Measurements from ENCODE around the gene FSTL4.

The FSTL4 gene

DNA sequence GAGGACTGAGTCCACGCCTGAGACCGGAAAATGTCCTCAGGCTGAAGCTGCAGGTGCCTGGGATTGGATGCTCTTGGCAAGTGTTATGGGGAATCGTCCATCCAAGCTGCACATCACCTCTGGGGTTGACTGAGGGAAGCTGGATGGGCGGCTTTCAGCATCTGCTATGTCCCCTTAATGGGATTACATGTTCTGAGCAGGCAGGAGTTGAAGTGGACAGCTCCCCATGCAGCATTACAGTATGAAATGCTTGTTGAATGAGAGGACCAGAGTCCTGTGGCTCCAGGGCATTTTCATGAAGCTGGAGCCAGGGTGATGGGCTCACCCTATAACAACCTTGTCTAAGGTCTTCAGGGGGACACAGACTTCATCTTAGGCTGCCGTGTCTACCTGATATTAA lies 289.6 kb downstream of the FSTL4 start:
- ATAC-seq = no peak
- TF ChIP-seq ZFP30 (CRISPR knock-in tag; IDR thresholded peaks at IDR 0.05) (no peak), ZNF8 (CRISPR knock-in tag; IDR thresholded peaks at IDR 0.05) (no peak), PPARA (CRISPR knock-in tag; IDR thresholded peaks at IDR 0.05; ENCODE audit: borderline replicate concordance) (no peak), TOX (CRISPR knock-in tag; IDR thresholded peaks at IDR 0.05; ENCODE audit: borderline replicate concordance) (no peak), ISL1 (CRISPR knock-in tag; IDR thresholded peaks at IDR 0.05) (no peak), OSR1 (CRISPR knock-in tag; IDR thresholded peaks at IDR 0.05) (no peak), CSDC2 (CRISPR knock-in tag; IDR thresholded peaks at IDR 0.05) (no peak), ZNF70 (CRISPR knock-in tag; IDR thresholded peaks at IDR 0.05) (no peak), ESRRG (CRISPR knock-in tag; IDR thresholded peaks at IDR 0.05) (no peak), ZC3H10 (CRISPR knock-in tag; IDR thresholded peaks at IDR 0.05) (no peak), ARNTL (CRISPR knock-in tag; IDR thresholded peaks at IDR 0.05; ENCODE audit: borderline replicate concordance, low read depth) (no peak), POU6F1 (CRISPR knock-in tag; IDR thresholded peaks at IDR 0.05; ENCODE audit: borderline replicate concordance, low read depth) (no peak), BACH2 (CRISPR knock-in tag; IDR thresholded peaks at IDR 0.05; ENCODE audit: borderline replicate concordance) (no peak), GLIS3 (CRISPR knock-in tag; IDR thresholded peaks at IDR 0.05) (no peak), ZNF565 (CRISPR knock-in tag; conservative IDR thresholded peaks at IDR 0.05; ENCODE audit: low read depth) (no peak), ZFP3 (CRISPR knock-in tag; IDR thresholded peaks at IDR 0.05) (no peak)
- TF ChIP-seq, protein P1, sequence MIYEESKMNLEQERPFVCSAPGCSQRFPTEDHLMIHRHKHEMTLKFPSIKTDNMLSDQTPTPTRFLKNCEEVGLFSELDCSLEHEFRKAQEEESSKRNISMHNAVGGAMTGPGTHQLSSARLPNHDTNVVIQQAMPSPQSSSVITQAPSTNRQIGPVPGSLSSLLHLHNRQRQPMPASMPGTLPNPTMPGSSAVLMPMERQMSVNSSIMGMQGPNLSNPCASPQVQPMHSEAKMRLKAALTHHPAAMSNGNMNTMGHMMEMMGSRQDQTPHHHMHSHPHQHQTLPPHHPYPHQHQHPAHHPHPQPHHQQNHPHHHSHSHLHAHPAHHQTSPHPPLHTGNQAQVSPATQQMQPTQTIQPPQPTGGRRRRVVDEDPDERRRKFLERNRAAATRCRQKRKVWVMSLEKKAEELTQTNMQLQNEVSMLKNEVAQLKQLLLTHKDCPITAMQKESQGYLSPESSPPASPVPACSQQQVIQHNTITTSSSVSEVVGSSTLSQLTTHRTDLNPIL (CRISPR knock-in tag; IDR thresholded peaks at IDR 0.05; ENCODE audit: low read depth) = no peak
- TF ChIP-seq, protein P2, sequence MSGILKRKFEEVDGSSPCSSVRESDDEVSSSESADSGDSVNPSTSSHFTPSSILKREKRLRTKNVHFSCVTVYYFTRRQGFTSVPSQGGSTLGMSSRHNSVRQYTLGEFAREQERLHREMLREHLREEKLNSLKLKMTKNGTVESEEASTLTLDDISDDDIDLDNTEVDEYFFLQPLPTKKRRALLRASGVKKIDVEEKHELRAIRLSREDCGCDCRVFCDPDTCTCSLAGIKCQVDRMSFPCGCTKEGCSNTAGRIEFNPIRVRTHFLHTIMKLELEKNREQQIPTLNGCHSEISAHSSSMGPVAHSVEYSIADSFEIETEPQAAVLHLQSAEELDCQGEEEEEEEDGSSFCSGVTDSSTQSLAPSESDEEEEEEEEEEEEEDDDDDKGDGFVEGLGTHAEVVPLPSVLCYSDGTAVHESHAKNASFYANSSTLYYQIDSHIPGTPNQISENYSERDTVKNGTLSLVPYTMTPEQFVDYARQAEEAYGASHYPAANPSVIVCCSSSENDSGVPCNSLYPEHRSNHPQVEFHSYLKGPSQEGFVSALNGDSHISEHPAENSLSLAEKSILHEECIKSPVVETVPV (CRISPR knock-in tag; IDR thresholded peaks at IDR 0.05) = no peak
- TF ChIP-seq, protein P3, sequence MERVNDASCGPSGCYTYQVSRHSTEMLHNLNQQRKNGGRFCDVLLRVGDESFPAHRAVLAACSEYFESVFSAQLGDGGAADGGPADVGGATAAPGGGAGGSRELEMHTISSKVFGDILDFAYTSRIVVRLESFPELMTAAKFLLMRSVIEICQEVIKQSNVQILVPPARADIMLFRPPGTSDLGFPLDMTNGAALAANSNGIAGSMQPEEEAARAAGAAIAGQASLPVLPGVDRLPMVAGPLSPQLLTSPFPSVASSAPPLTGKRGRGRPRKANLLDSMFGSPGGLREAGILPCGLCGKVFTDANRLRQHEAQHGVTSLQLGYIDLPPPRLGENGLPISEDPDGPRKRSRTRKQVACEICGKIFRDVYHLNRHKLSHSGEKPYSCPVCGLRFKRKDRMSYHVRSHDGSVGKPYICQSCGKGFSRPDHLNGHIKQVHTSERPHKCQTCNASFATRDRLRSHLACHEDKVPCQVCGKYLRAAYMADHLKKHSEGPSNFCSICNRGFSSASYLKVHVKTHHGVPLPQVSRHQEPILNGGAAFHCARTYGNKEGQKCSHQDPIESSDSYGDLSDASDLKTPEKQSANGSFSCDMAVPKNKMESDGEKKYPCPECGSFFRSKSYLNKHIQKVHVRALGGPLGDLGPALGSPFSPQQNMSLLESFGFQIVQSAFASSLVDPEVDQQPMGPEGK (CRISPR knock-in tag; IDR thresholded peaks at IDR 0.05; ENCODE audit: borderline replicate concordance) = no peak
- TF ChIP-seq, protein P4, sequence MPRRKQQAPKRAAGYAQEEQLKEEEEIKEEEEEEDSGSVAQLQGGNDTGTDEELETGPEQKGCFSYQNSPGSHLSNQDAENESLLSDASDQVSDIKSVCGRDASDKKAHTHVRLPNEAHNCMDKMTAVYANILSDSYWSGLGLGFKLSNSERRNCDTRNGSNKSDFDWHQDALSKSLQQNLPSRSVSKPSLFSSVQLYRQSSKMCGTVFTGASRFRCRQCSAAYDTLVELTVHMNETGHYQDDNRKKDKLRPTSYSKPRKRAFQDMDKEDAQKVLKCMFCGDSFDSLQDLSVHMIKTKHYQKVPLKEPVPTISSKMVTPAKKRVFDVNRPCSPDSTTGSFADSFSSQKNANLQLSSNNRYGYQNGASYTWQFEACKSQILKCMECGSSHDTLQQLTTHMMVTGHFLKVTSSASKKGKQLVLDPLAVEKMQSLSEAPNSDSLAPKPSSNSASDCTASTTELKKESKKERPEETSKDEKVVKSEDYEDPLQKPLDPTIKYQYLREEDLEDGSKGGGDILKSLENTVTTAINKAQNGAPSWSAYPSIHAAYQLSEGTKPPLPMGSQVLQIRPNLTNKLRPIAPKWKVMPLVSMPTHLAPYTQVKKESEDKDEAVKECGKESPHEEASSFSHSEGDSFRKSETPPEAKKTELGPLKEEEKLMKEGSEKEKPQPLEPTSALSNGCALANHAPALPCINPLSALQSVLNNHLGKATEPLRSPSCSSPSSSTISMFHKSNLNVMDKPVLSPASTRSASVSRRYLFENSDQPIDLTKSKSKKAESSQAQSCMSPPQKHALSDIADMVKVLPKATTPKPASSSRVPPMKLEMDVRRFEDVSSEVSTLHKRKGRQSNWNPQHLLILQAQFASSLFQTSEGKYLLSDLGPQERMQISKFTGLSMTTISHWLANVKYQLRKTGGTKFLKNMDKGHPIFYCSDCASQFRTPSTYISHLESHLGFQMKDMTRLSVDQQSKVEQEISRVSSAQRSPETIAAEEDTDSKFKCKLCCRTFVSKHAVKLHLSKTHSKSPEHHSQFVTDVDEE (CRISPR knock-in tag; IDR thresholded peaks at IDR 0.05) = no peak

DNA sequence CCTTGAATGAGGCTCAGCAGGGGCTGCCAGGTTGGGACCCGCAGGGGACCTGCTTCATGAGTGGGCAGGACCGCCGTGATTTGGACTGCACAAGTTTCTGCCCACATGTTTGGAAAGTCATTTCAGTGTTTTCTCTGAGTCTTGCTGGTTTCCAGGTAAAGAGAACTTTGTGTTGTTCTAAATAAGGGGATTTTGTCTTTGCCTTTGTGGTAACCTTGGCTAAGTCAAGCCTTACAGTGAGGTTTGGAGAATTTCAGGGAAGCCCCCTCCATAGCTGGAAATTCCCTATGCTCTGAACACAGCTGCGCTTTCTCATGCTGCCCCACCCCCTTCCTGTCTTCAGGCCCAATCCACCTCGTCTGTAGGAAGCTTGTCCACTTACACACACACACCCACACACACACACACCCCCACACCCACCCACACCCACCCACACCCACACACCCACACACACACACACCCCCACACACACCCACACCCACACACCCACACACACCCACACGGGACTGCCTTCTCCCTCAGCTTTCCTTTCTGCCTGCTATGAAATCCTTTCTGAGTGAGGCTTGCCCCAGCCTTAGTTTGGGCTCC lies 290.4 kb downstream of the FSTL4 start:
- TF ChIP-seq POU6F1 (CRISPR knock-in tag; IDR thresholded peaks at IDR 0.05; ENCODE audit: borderline replicate concordance, low read depth) (no peak), TCF4 (CRISPR knock-in tag; IDR thresholded peaks at IDR 0.05; ENCODE audit: borderline replicate concordance) (no peak), ZFP30 (CRISPR knock-in tag; IDR thresholded peaks at IDR 0.05) (no peak), ZC3H10 (CRISPR knock-in tag; IDR thresholded peaks at IDR 0.05) (no peak), GLIS3 (CRISPR knock-in tag; IDR thresholded peaks at IDR 0.05) (no peak), RARB (CRISPR knock-in tag; IDR thresholded peaks at IDR 0.05) (no peak), TOX (CRISPR knock-in tag; IDR thresholded peaks at IDR 0.05; ENCODE audit: borderline replicate concordance) (no peak), ZNF8 (CRISPR knock-in tag; IDR thresholded peaks at IDR 0.05) (no peak)
- TF ChIP-seq, protein P1 (CRISPR knock-in tag; IDR thresholded peaks at IDR 0.05; ENCODE audit: low read depth) = no peak
- TF ChIP-seq, protein P3 (CRISPR knock-in tag; IDR thresholded peaks at IDR 0.05; ENCODE audit: borderline replicate concordance) = no peak
- TF ChIP-seq, protein P2 (CRISPR knock-in tag; IDR thresholded peaks at IDR 0.05) = no peak
- ATAC-seq = no peak
